ENCODE measurements around the gene TTLL5. TPM values are rescaled to one million over a fixed set of nuclear protein-coding genes. Genes with fewer than 3 reads are reported as not detected.

TTLL5 gene
- polyA plus RNA-seq, 1 of the 3 experiments (the other 2 are of a cell fraction) = 9.6 TPM

GRCh38 chr14:75675265-75675960, 14.4 kb downstream of the TTLL5 start:
- TF ChIP-seq PBX3 (IDR thresholded peaks at IDR 0.05) = no peak
- peak; percentile 19; the same call in 1 of the 2 replicates for TF ChIP-seq CTCF (IDR thresholded peaks at IDR 0.05)
- no peak for TF ChIP-seq MEF2A (IDR thresholded peaks at IDR 0.05; ENCODE audit: borderline replicate concordance, low read depth)
- TF ChIP-seq FOXM1 (IDR thresholded peaks at IDR 0.05; ENCODE audit: low read depth) = no peak
- Histone ChIP-seq H3K27ac (ENCODE audit: low read depth in 2 of 2, low read length in 1 of 2) (no peak overlapping the region), H2AFZ (ENCODE audit: low read depth) (no peak overlapping the region), H4K20me1 (ENCODE audit: insufficient read depth) (no peaks in the 10 kb centered on the region), H3F3A (replicated peaks; ENCODE audit: insufficient read depth) (no peaks in the 10 kb centered on the region), H3K9me3 (no peaks in the 10 kb centered on the region), H3K4me3 (ENCODE audit: low read depth in 2 of 2, low read length in 1 of 2) (no peak overlapping the region), H3K9ac (no peak overlapping the region), H3K4me2 (no peak overlapping the region), H3K27me3 (ENCODE audit: insufficient read depth) (no peaks in the 10 kb centered on the region), H3K4me1 (ENCODE audit: control insufficient read depth in 1 of 2, insufficient read depth in 2 of 2, low read depth in 1 of 2, low read length in 1 of 2) (no peaks in the 10 kb centered on the region), H3K36me3 (replicated peaks in 1 of 2; ENCODE audit: control insufficient read depth in 1 of 2, insufficient read depth in 2 of 2, low read length in 1 of 2) (peaks cover 20 to 29% of the 10 kb centered on the region in 2 experiments), H3K79me2 (ENCODE audit: insufficient read depth) (peaks cover 14% of the 10 kb centered on the region; the same call in 1 of the 2 replicates), H3K9me2 (no peaks in the 10 kb centered on the region)
- CTCF ChIA-PET = interaction anchor here (0.8 to 1.6 kb wide), 3 partner anchors 9 to 114 kb away, joined by 3 to 8 read pairs (median 3); no protein-coding TSS in a partner anchor
- WGBS (ENCODE audit: low lambda C conversion rate) = 94% methylated on average over 2 of the region's 2 CpGs
- POLR2A ChIA-PET = no interaction called here
- DNase-seq = no peak

GRCh38 chr14:75685910-75686309, 24.9 kb downstream of the TTLL5 start:
- H3K9me3 ChIP-seq = no peaks in the 10 kb centered on the region
- H2AFZ ChIP-seq (ENCODE audit: low read depth) = no peak overlapping the region
- no peaks in the 10 kb centered on the region for H3K79me2 ChIP-seq (ENCODE audit: insufficient read depth)
- H4K20me1 ChIP-seq (ENCODE audit: insufficient read depth) = no peaks in the 10 kb centered on the region
- H3K4me1 ChIP-seq (ENCODE audit: control insufficient read depth in 1 of 2, insufficient read depth in 2 of 2, low read depth in 1 of 2, low read length in 1 of 2) = no peaks in the 10 kb centered on the region
- CTCF ChIA-PET = interaction anchor here (1.0 to 2.3 kb wide), 5 partner anchors 23 to 297 kb away, joined by 3 to 6 read pairs (median 3); no protein-coding TSS in a partner anchor
- 87% methylated on average over 2 of the region's 2 CpGs for WGBS (ENCODE audit: low lambda C conversion rate)
- no peak overlapping the region for H3K4me2 ChIP-seq
- H3F3A ChIP-seq (replicated peaks; ENCODE audit: insufficient read depth) = no peaks in the 10 kb centered on the region
- H3K9me2 ChIP-seq = no peaks in the 10 kb centered on the region
- no peak for DNase-seq
- H3K9ac ChIP-seq = no peak overlapping the region
- peaks cover 30% of the 10 kb centered on the region in 2 experiments for H3K36me3 ChIP-seq (replicated peaks in 1 of 2; ENCODE audit: control insufficient read depth in 1 of 2, insufficient read depth in 2 of 2, low read length in 1 of 2)
- POLR2A ChIA-PET = no interaction called here
- no peak overlapping the region for H3K4me3 ChIP-seq (ENCODE audit: low read depth in 2 of 2, low read length in 1 of 2)
- no peak overlapping the region for H3K27ac ChIP-seq (ENCODE audit: low read depth in 2 of 2, low read length in 1 of 2)
- no peaks in the 10 kb centered on the region for H3K27me3 ChIP-seq (ENCODE audit: insufficient read depth)
- no peak for TF ChIP-seq NFIC (IDR thresholded peaks at IDR 0.05; ENCODE audit: borderline replicate concordance)
- TF ChIP-seq GABPA (IDR thresholded peaks at IDR 0.05; ENCODE audit: low read depth) = no peak
- TF ChIP-seq FOSL2 (IDR thresholded peaks at IDR 0.05; ENCODE audit: borderline replicate concordance, low read depth) = no peak
- TF ChIP-seq FOXM1 (IDR thresholded peaks at IDR 0.05; ENCODE audit: low read depth) = no peak
- no peak for TF ChIP-seq NRF1 (IDR thresholded peaks at IDR 0.05; ENCODE audit: low read depth, low read length)
- TF ChIP-seq YY1 (IDR thresholded peaks at IDR 0.05; ENCODE audit: low read depth) = no peak
- TF ChIP-seq RAD21 (IDR thresholded peaks at IDR 0.05; ENCODE audit: low read length) = no peak
- TF ChIP-seq ELF1 (IDR thresholded peaks at IDR 0.05) = no peak
- TF ChIP-seq TEAD4 (IDR thresholded peaks at IDR 0.05; ENCODE audit: borderline replicate concordance, insufficient read depth) = no peak
- no peak for TF ChIP-seq EZH2phosphoT487 (IDR thresholded peaks at IDR 0.05; ENCODE audit: borderline replicate concordance, low read depth)
- no peak for TF ChIP-seq SMC3 (IDR thresholded peaks at IDR 0.05; ENCODE audit: low read depth, low read length)
- TF ChIP-seq FOXJ3 (CRISPR knock-in tag; IDR thresholded peaks at IDR 0.05) = no peak
- no peak for TF ChIP-seq IRF3 (IDR thresholded peaks at IDR 0.05; ENCODE audit: low read depth, low read length)
- no peak for TF ChIP-seq RCOR1 (IDR thresholded peaks at IDR 0.05; ENCODE audit: low read length)
- TF ChIP-seq REST (IDR thresholded peaks at IDR 0.05; ENCODE audit: low read depth, low read length) = no peak
- TF ChIP-seq POLR2AphosphoS5 (IDR thresholded peaks at IDR 0.05; ENCODE audit: low read depth, low read length) = no peak
- no peak for TF ChIP-seq MAX (IDR thresholded peaks at IDR 0.05; ENCODE audit: low read depth)
- no peak for TF ChIP-seq RXRA (IDR thresholded peaks at IDR 0.05; ENCODE audit: borderline replicate concordance, low read depth)

Data from SK-N-SH (cell line).